HS-5 (cell line): ENCODE results near the gene MTRFR.
"Not testable (repeated sequence)": the region's sequence is repeated elsewhere in the genome, so short reads cannot be mapped to it uniquely, and the experiment has no call there.

Source experiments
- DNase-seq: peaks from one replicate; pipeline ENCODE4 v3.0.0-alpha.2; 2012; ENCODE audit warnings: low read depth

The MTRFR gene

GRCh38 chr12:123232807-123233504, at the start of gene MTRFR, which contains the start of gene MPHOSPH9:
MTRFR (plus strand) TSS chr12:123233436; CDS start chr12:123253675, 20,239 bp downstream.
MPHOSPH9 (minus strand) TSS chr12:123233141; CDS start chr12:123230364, 2,777 bp downstream.
- DNase-seq, result peak; percentile 98

GRCh38 chr12:123187637-123188036, 45.6 kb upstream of the MTRFR start:
- DNase-seq, result no peak

- no peak for DNase-seq
Measured at GRCh38 chr12:123199936-123200335, 33.3 kb upstream of the MTRFR start.

- no peak for DNase-seq
Measured at GRCh38 chr12:123200414-123200813, 32.8 kb upstream of the MTRFR start.

- DNase-seq, result not testable (repeated sequence)
Measured at GRCh38 chr12:123206794-123207193, 26.4 kb upstream of the MTRFR start.

- not testable (repeated sequence) for DNase-seq
Measured at GRCh38 chr12:123207815-123208214, 25.4 kb upstream of the MTRFR start.

- DNase-seq, result no peak
Measured at GRCh38 chr12:123223241-123223668, 10.0 kb upstream of the MTRFR start.

GRCh38 chr12:123225443-123225842, 7.8 kb upstream of the MTRFR start:
- DNase-seq, result no peak

- DNase-seq, result no peak
Measured at GRCh38 chr12:123227581-123228258, 5.5 kb upstream of the MTRFR start.

GRCh38 chr12:123229051-123229450, 4.2 kb upstream of the MTRFR start:
- no peak for DNase-seq

- DNase-seq, result no peak
Measured at GRCh38 chr12:123231931-123232330, 1.3 kb upstream of the MTRFR start.

- no peak for DNase-seq
Measured at GRCh38 chr12:123232472-123232806, 797 bp upstream of the MTRFR start.

- DNase-seq, result no peak
Measured at GRCh38 chr12:123233505-123234308, 471 bp downstream of the MTRFR start.

GRCh38 chr12:123237646-123238329, 4.6 kb downstream of the MTRFR start:
- peak; percentile 48 for DNase-seq

- no peak for DNase-seq
Measured at GRCh38 chr12:123238330-123238682, 5.1 kb downstream of the MTRFR start.

GRCh38 chr12:123238961-123239360, 5.7 kb downstream of the MTRFR start:
- DNase-seq, result no peak

GRCh38 chr12:123242116-123242904, 9.1 kb downstream of the MTRFR start:
- no peak for DNase-seq

GRCh38 chr12:123243671-123244262, 10.5 kb downstream of the MTRFR start:
- no peak for DNase-seq

GRCh38 chr12:123245678-123246077, 12.4 kb downstream of the MTRFR start:
- no peak for DNase-seq

GRCh38 chr12:123248129-123248528, 14.9 kb downstream of the MTRFR start:
- not testable (repeated sequence) for DNase-seq
